SK-N-SH treated with all-trans-retinoic acid at 6 μM for 48 hours (cell line): ENCODE data around the gene ZNF789.

Source experiments
- ATAC-seq: fragments of 200-7000 bp; cut with Tn5 transposase; 3 replicates; pipeline ENCODE4 v1.9.1; 2020; ENCODE audit warnings: mild to moderate bottlenecking, moderate library complexity
- BACH2 ChIP-seq: fragments of 250-450 bp; sonication (Bioruptor Pico); IDR thresholded peaks from 2 replicates; pipeline ENCODE4 v1.9.0; 2021; ENCODE audit warnings: mild to moderate bottlenecking, borderline replicate concordance
- ESRRG ChIP-seq: fragments of 250-450 bp; sonication (Bioruptor Pico); IDR thresholded peaks from 2 replicates; pipeline ENCODE4 v1.6.1; 2021; ENCODE audit warnings: mild to moderate bottlenecking
- GLIS3 ChIP-seq: fragments of 250-450 bp; sonication (Bioruptor Pico); IDR thresholded peaks from 2 replicates; pipeline ENCODE4 v1.5.0; 2020; ENCODE audit warnings: mild to moderate bottlenecking, moderate library complexity
- ISL1 ChIP-seq: fragments of 250-450 bp; sonication (Bioruptor Pico); IDR thresholded peaks from 2 replicates; pipeline ENCODE4 v2.1.2; 2022; ENCODE audit warnings: mild to moderate bottlenecking, moderate library complexity
- OSR1 ChIP-seq: fragments of 250-450 bp; sonication (Bioruptor Pico); IDR thresholded peaks from 2 replicates; pipeline ENCODE4 v1.8.0; 2022; ENCODE audit warnings: moderate library complexity, mild to moderate bottlenecking, inconsistent platforms
- PPARA ChIP-seq: fragments of 250-450 bp; sonication (Bioruptor Pico); IDR thresholded peaks from 2 replicates; pipeline ENCODE4 v1.5.0; 2020; ENCODE audit warnings: mild to moderate bottlenecking, borderline replicate concordance
- RARB ChIP-seq: fragments of 250-450 bp; sonication (Bioruptor Pico); IDR thresholded peaks from 2 replicates; pipeline ENCODE4 v1.8.0; 2021; ENCODE audit warnings: mild to moderate bottlenecking, moderate library complexity
- SNAI2 ChIP-seq: fragments of 250-450 bp; sonication (Bioruptor Pico); IDR thresholded peaks from 2 replicates; pipeline ENCODE4 v1.5.0; 2020; ENCODE audit warnings: mild to moderate bottlenecking, moderate library complexity
- TCF4 ChIP-seq: fragments of 250-450 bp; sonication (Bioruptor Pico); IDR thresholded peaks from 2 replicates; pipeline ENCODE4 v1.8.0; 2021; ENCODE audit warnings: mild to moderate bottlenecking, moderate library complexity, borderline replicate concordance
- TOX ChIP-seq: fragments of 250-450 bp; sonication (Bioruptor Pico); IDR thresholded peaks from 2 replicates; pipeline ENCODE4 v1.8.0; 2021; ENCODE audit warnings: mild to moderate bottlenecking, moderate library complexity, borderline replicate concordance
- ZFP3 ChIP-seq: fragments of 250-450 bp; sonication (Bioruptor Pico); IDR thresholded peaks from 2 replicates; pipeline ENCODE4 v1.5.0; 2020; ENCODE audit warnings: mild to moderate bottlenecking, moderate library complexity
- ZFP30 ChIP-seq: fragments of 450-650 bp; formaldehyde crosslinking; IDR thresholded peaks from 2 replicates; pipeline ENCODE4 v1.5.0; 2022; ENCODE audit warnings: mild to moderate bottlenecking, moderate library complexity
- ZNF565 ChIP-seq: fragments of 450-650 bp; formaldehyde crosslinking; conservative IDR thresholded peaks from 2 replicates; pipeline ENCODE4 v1.5.0; 2020; ENCODE audit warnings: low read depth, mild to moderate bottlenecking, moderate library complexity
- ZNF8 ChIP-seq: fragments of 450-650 bp; formaldehyde crosslinking; IDR thresholded peaks from 2 replicates; pipeline ENCODE4 v1.5.0; 2020; ENCODE audit warnings: mild to moderate bottlenecking, moderate library complexity
- TF ChIP-seq, protein P1 (sequence below): fragments of 250-450 bp; sonication (Bioruptor Pico); IDR thresholded peaks from 2 replicates; pipeline ENCODE4 v1.8.0; 2021; ENCODE audit warnings: low read depth, mild to moderate bottlenecking, moderate library complexity, borderline replicate concordance
- TF ChIP-seq, protein P2 (sequence below): fragments of 250-450 bp; sonication (Bioruptor Pico); IDR thresholded peaks from 2 replicates; pipeline ENCODE4 v1.5.1; 2020; ENCODE audit warnings: low read depth, mild to moderate bottlenecking, moderate library complexity
- TF ChIP-seq, protein P3 (sequence below): fragments of 250-450 bp; sonication (Bioruptor Pico); IDR thresholded peaks from 2 replicates; pipeline ENCODE4 v1.5.1; 2021; ENCODE audit warnings: mild to moderate bottlenecking, moderate library complexity
- TF ChIP-seq, protein P4 (sequence below): fragments of 250-450 bp; sonication (Bioruptor Pico); IDR thresholded peaks from 2 replicates; pipeline ENCODE4 v1.5.0; 2020; ENCODE audit warnings: mild to moderate bottlenecking, moderate library complexity

The ZNF789 gene

DNA sequence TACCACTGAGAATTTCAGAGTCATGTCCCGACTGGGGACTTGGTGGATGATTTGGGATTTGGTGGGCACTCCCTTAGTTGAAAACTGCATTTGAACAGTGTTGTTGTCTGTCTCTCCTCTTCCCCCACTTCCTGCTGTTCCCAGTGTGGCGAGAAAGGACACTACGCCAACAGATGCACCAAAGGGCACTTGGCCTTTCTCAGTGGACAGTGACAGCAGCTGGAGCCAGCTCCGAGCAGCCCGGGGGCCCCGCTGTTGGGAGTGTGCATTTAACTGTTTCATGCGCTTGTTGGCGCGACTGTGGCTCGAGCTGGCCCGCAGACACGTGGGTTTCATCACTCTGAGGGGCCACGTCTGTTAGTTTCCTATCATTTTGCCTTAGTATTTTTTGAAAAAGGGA is 16.4 kb upstream of the ZNF789 start:
- TF ChIP-seq OSR1 (CRISPR knock-in tag) (no peak), PPARA (CRISPR knock-in tag) (no peak), RARB (CRISPR knock-in tag) (no peak), BACH2 (CRISPR knock-in tag) (no peak), TCF4 (CRISPR knock-in tag) (no peak), ZFP3 (CRISPR knock-in tag) (no peak)
- TF ChIP-seq, protein P1, sequence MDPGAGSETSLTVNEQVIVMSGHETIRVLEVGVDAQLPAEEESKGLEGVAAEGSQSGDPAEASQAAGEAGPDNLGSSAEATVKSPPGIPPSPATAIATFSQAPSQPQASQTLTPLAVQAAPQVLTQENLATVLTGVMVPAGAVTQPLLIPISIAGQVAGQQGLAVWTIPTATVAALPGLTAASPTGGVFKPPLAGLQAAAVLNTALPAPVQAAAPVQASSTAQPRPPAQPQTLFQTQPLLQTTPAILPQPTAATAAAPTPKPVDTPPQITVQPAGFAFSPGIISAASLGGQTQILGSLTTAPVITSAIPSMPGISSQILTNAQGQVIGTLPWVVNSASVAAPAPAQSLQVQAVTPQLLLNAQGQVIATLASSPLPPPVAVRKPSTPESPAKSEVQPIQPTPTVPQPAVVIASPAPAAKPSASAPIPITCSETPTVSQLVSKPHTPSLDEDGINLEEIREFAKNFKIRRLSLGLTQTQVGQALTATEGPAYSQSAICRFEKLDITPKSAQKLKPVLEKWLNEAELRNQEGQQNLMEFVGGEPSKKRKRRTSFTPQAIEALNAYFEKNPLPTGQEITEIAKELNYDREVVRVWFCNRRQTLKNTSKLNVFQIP (CRISPR knock-in tag): no peak
- TF ChIP-seq, all 23 proteins: peak for 0
- no peak for ATAC-seq

DNA sequence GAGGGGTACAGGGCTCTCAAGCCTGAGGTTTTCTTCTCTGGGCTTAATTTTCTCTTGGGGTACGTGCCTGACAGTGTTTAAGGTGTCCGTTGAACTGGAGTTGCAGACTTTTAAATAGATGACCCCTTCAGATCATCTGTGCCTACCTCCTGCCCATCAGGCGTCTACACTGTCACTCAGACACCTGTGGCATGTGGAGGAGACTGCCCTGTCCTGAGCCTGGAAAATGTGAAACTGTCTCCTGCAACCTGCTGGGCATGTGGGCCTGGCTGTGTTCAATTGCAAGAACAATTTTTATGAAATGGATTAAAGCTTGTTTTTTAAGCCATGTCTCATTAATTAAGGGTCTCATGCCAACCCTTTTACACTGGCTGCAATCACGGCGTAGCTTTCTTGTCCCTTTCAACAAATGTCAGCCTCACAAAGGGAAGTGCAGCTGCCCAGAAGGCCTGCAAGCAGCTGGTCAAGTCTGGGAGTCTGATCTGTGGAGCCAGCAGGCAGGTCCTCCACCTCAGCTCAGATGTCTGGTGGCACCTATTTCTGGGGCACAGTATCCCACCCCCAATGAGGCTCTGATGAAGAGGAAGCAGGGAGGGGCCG is 15.5 kb upstream of the ZNF789 start:
- TF ChIP-seq ESRRG (CRISPR knock-in tag) (no peak), RARB (CRISPR knock-in tag) (no peak), TCF4 (CRISPR knock-in tag) (no peak), ZFP30 (CRISPR knock-in tag) (no peak)
- TF ChIP-seq, protein P2, sequence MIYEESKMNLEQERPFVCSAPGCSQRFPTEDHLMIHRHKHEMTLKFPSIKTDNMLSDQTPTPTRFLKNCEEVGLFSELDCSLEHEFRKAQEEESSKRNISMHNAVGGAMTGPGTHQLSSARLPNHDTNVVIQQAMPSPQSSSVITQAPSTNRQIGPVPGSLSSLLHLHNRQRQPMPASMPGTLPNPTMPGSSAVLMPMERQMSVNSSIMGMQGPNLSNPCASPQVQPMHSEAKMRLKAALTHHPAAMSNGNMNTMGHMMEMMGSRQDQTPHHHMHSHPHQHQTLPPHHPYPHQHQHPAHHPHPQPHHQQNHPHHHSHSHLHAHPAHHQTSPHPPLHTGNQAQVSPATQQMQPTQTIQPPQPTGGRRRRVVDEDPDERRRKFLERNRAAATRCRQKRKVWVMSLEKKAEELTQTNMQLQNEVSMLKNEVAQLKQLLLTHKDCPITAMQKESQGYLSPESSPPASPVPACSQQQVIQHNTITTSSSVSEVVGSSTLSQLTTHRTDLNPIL (CRISPR knock-in tag): no peak
- TF ChIP-seq, protein P3, sequence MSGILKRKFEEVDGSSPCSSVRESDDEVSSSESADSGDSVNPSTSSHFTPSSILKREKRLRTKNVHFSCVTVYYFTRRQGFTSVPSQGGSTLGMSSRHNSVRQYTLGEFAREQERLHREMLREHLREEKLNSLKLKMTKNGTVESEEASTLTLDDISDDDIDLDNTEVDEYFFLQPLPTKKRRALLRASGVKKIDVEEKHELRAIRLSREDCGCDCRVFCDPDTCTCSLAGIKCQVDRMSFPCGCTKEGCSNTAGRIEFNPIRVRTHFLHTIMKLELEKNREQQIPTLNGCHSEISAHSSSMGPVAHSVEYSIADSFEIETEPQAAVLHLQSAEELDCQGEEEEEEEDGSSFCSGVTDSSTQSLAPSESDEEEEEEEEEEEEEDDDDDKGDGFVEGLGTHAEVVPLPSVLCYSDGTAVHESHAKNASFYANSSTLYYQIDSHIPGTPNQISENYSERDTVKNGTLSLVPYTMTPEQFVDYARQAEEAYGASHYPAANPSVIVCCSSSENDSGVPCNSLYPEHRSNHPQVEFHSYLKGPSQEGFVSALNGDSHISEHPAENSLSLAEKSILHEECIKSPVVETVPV (CRISPR knock-in tag): no peak
- no peak for ATAC-seq

DNA sequence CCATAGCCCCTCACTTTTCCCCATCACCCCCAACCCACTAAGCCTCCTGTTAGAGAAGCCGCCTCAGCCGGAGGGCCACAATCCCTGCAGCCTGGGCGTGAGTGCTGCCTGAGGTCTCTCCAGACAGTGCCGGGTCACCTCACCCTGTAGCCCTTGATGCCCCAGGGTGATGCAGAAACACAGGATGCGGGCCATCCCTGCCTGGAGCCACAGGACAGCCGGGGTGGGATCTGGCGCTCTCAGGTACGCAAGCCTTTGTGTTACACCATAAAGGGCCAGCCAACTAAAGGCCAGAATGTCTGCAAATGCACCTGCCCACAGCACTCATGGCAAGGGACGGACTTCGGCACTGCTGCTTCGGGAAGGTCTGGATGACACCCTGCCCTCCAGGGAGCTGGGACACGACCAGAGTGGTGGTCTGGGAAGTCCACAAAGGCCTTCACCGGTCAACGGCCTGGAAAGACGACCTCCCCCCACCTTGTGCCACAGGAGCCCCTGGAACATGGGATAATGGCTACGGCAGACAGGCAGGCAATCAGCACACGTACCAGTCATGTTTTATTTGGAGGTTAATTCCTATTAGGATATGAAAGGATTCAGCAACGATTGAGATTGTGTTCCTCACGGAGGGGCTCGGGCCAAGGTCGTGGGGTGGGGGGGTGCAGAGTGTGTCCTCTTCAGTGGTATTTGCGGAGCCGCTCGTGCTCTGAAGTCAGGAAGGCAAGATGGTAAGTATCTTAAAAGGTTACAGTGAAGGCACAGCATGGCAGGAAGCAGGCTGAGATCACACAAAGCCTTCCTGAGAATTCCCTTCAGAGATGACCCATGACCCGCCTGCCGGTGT is 14.8 kb upstream of the ZNF789 start:
- ATAC-seq: no peak
- TF ChIP-seq TOX (CRISPR knock-in tag): no peak
- TF ChIP-seq RARB (CRISPR knock-in tag): no peak
- no peak for TF ChIP-seq ISL1 (CRISPR knock-in tag)
- no peak for TF ChIP-seq GLIS3 (CRISPR knock-in tag)
- TF ChIP-seq, protein P3 (CRISPR knock-in tag): no peak
- TF ChIP-seq, protein P4, sequence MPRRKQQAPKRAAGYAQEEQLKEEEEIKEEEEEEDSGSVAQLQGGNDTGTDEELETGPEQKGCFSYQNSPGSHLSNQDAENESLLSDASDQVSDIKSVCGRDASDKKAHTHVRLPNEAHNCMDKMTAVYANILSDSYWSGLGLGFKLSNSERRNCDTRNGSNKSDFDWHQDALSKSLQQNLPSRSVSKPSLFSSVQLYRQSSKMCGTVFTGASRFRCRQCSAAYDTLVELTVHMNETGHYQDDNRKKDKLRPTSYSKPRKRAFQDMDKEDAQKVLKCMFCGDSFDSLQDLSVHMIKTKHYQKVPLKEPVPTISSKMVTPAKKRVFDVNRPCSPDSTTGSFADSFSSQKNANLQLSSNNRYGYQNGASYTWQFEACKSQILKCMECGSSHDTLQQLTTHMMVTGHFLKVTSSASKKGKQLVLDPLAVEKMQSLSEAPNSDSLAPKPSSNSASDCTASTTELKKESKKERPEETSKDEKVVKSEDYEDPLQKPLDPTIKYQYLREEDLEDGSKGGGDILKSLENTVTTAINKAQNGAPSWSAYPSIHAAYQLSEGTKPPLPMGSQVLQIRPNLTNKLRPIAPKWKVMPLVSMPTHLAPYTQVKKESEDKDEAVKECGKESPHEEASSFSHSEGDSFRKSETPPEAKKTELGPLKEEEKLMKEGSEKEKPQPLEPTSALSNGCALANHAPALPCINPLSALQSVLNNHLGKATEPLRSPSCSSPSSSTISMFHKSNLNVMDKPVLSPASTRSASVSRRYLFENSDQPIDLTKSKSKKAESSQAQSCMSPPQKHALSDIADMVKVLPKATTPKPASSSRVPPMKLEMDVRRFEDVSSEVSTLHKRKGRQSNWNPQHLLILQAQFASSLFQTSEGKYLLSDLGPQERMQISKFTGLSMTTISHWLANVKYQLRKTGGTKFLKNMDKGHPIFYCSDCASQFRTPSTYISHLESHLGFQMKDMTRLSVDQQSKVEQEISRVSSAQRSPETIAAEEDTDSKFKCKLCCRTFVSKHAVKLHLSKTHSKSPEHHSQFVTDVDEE (CRISPR knock-in tag): no peak
- no peak for TF ChIP-seq ZNF565 (CRISPR knock-in tag)
- TF ChIP-seq ESRRG (CRISPR knock-in tag): no peak
- TF ChIP-seq, protein P1 (CRISPR knock-in tag): no peak
- no peak for TF ChIP-seq ZFP30 (CRISPR knock-in tag)
- no peak for TF ChIP-seq SNAI2 (CRISPR knock-in tag)
- no peak for TF ChIP-seq ZNF8
